Mucosa of stomach (tissue), 1 donor: ENCODE results near the gene SLC6A17.

ENCODE experiments used
- H3K27me3 ChIP-seq: one replicate; pipeline ENCODE4 v1.7.0; 2013; ENCODE audit warnings: mild to moderate bottlenecking, low read length; ENCODE audit not compliant: control insufficient read depth, insufficient read depth
- H3K36me3 ChIP-seq: one replicate; pipeline ENCODE4 v1.7.0; 2013; ENCODE audit warnings: low read length; ENCODE audit not compliant: control insufficient read depth, insufficient read depth
- H3K4me1 ChIP-seq: one replicate; pipeline ENCODE4 v1.7.0; 2013; ENCODE audit warnings: mild to moderate bottlenecking, low read length; ENCODE audit not compliant: control insufficient read depth, insufficient read depth
- H3K4me3 ChIP-seq: one replicate; pipeline ENCODE4 v1.7.0; 2013; ENCODE audit warnings: low read length
- H3K9ac ChIP-seq: one replicate; pipeline ENCODE4 v1.7.0; 2013; ENCODE audit warnings: mild to moderate bottlenecking, low read length, moderate library complexity
- H3K9me3 ChIP-seq: one replicate; pipeline ENCODE4 v1.7.0; 2013; ENCODE audit warnings: mild to moderate bottlenecking, low read length, moderate library complexity; ENCODE audit not compliant: control insufficient read depth
- donor health status: Pancreatic carcinoma.

The SLC6A17 gene

GRCh38 chr1:110150330-110151174 is at the start of gene SLC6A17:
SLC6A17 (plus strand) TSS chr1:110150494; CDS start chr1:110166930, 16,436 bp downstream.
- Histone ChIP-seq H3K9me3 (no peaks in the 10 kb centered on the region), H3K4me1 (no peaks in the 10 kb centered on the region), H3K27me3 (peaks cover 52% of the 10 kb centered on the region), H3K9ac (no peak within 1 kb of the TSS), H3K36me3 (no peaks in the 10 kb centered on the region), H3K4me3 (no peak within 1 kb of the TSS)

- no peaks in the 10 kb centered on the region for H3K9me3 ChIP-seq
- no peaks in the 10 kb centered on the region for H3K4me1 ChIP-seq
- no peak overlapping the region for H3K4me3 ChIP-seq
- peaks cover 16% of the 10 kb centered on the region for H3K27me3 ChIP-seq
- H3K36me3 ChIP-seq, result no peaks in the 10 kb centered on the region
- H3K9ac ChIP-seq, result no peak overlapping the region
These were observed 48.2 kb upstream of the SLC6A17 start for GRCh38 chr1:110102081-110102480.

GRCh38 chr1:110106013-110106941 is 44.0 kb upstream of the SLC6A17 start:
- peaks cover 13% of the 10 kb centered on the region for H3K27me3 ChIP-seq
- H3K4me3 ChIP-seq, result no peak overlapping the region
- no peak overlapping the region for H3K9ac ChIP-seq
- H3K36me3 ChIP-seq, result no peaks in the 10 kb centered on the region
- H3K9me3 ChIP-seq, result no peaks in the 10 kb centered on the region
- no peaks in the 10 kb centered on the region for H3K4me1 ChIP-seq

GRCh38 chr1:110107867-110108469 is 42.3 kb upstream of the SLC6A17 start:
- H3K9me3 ChIP-seq, result no peaks in the 10 kb centered on the region
- H3K36me3 ChIP-seq, result no peaks in the 10 kb centered on the region
- peaks cover 12% of the 10 kb centered on the region for H3K27me3 ChIP-seq
- H3K4me3 ChIP-seq, result no peak overlapping the region
- H3K9ac ChIP-seq, result no peak overlapping the region
- H3K4me1 ChIP-seq, result no peaks in the 10 kb centered on the region

- H3K4me3 ChIP-seq, result no peak overlapping the region
- peaks cover 27% of the 10 kb centered on the region for H3K27me3 ChIP-seq
- no peaks in the 10 kb centered on the region for H3K4me1 ChIP-seq
- H3K36me3 ChIP-seq, result no peaks in the 10 kb centered on the region
- H3K9ac ChIP-seq, result no peak overlapping the region
- H3K9me3 ChIP-seq, result no peaks in the 10 kb centered on the region
These were observed 39.2 kb upstream of the SLC6A17 start for GRCh38 chr1:110111081-110111480.

- Histone ChIP-seq H3K4me1 (no peaks in the 10 kb centered on the region), H3K4me3 (no peak within 1 kb of the TSS), H3K9me3 (no peaks in the 10 kb centered on the region), H3K9ac (no peak within 1 kb of the TSS), H3K27me3 (peaks cover 24% of the 10 kb centered on the region), H3K36me3 (no peaks in the 10 kb centered on the region)
These were observed 38.2 kb upstream of the SLC6A17 start, which contains the start of gene UBL4B for GRCh38 chr1:110112143-110112542. UBL4B (plus strand) TSS chr1:110112443; CDS start chr1:110112535, 92 bp downstream.

GRCh38 chr1:110112656-110113055 is 37.6 kb upstream of the SLC6A17 start:
- Histone ChIP-seq H3K36me3 (no peaks in the 10 kb centered on the region), H3K9me3 (no peaks in the 10 kb centered on the region), H3K9ac (no peak overlapping the region), H3K4me1 (no peaks in the 10 kb centered on the region), H3K27me3 (peaks cover 22% of the 10 kb centered on the region), H3K4me3 (no peak overlapping the region)

GRCh38 chr1:110113551-110113950 is 36.7 kb upstream of the SLC6A17 start:
- H3K36me3 ChIP-seq, result no peaks in the 10 kb centered on the region
- peaks cover 21% of the 10 kb centered on the region for H3K27me3 ChIP-seq

GRCh38 chr1:110114173-110114572 is 36.1 kb upstream of the SLC6A17 start:
- Histone ChIP-seq H3K36me3 (no peaks in the 10 kb centered on the region), H3K9me3 (no peaks in the 10 kb centered on the region), H3K9ac (no peak overlapping the region), H3K4me1 (no peaks in the 10 kb centered on the region), H3K27me3 (peaks cover 24% of the 10 kb centered on the region), H3K4me3 (no peak overlapping the region)

More at GRCh38 chr1:110113551-110113950, 36.7 kb upstream of the SLC6A17 start:
- Histone ChIP-seq H3K4me1 (no peaks in the 10 kb centered on the region), H3K9me3 (no peaks in the 10 kb centered on the region), H3K9ac (no peak overlapping the region), H3K4me3 (no peak overlapping the region)

- Histone ChIP-seq H3K9me3 (no peaks in the 10 kb centered on the region), H3K4me1 (no peaks in the 10 kb centered on the region), H3K36me3 (no peaks in the 10 kb centered on the region), H3K9ac (no peak overlapping the region), H3K27me3 (peaks cover 22% of the 10 kb centered on the region), H3K4me3 (no peak overlapping the region)
These were observed 35.5 kb upstream of the SLC6A17 start for GRCh38 chr1:110114784-110115183.

GRCh38 chr1:110118636-110119396 is 31.5 kb upstream of the SLC6A17 start:
- no peak overlapping the region for H3K9ac ChIP-seq
- no peaks in the 10 kb centered on the region for H3K9me3 ChIP-seq
- H3K36me3 ChIP-seq, result no peaks in the 10 kb centered on the region
- no peaks in the 10 kb centered on the region for H3K4me1 ChIP-seq
- H3K4me3 ChIP-seq, result no peak overlapping the region
- H3K27me3 ChIP-seq, result peaks cover 20% of the 10 kb centered on the region
